HTR-8/SVneo (cell line): Measurements from ENCODE around the gene SLC47A2.
A peak's percentile ranks its signal among the peaks of the same experiment; 100 is the strongest.
"Not testable (repeated sequence)": the region's sequence is repeated elsewhere in the genome, so short reads cannot be mapped to it uniquely, and the experiment has no call there.

ENCODE experiments used
- DNase-seq: peaks from one replicate; pipeline ENCODE4 v3.0.0; 2011; ENCODE audit warnings: low spot score, mixed read lengths; ENCODE audit not compliant: insufficient read length
- FAIRE-seq: peaks from 2 replicates; lab custom pipeline; 2011; peaks lifted over from hg19 to GRCh38; lab: Jason Lieb, UNC

SLC47A2 gene

DNA sequence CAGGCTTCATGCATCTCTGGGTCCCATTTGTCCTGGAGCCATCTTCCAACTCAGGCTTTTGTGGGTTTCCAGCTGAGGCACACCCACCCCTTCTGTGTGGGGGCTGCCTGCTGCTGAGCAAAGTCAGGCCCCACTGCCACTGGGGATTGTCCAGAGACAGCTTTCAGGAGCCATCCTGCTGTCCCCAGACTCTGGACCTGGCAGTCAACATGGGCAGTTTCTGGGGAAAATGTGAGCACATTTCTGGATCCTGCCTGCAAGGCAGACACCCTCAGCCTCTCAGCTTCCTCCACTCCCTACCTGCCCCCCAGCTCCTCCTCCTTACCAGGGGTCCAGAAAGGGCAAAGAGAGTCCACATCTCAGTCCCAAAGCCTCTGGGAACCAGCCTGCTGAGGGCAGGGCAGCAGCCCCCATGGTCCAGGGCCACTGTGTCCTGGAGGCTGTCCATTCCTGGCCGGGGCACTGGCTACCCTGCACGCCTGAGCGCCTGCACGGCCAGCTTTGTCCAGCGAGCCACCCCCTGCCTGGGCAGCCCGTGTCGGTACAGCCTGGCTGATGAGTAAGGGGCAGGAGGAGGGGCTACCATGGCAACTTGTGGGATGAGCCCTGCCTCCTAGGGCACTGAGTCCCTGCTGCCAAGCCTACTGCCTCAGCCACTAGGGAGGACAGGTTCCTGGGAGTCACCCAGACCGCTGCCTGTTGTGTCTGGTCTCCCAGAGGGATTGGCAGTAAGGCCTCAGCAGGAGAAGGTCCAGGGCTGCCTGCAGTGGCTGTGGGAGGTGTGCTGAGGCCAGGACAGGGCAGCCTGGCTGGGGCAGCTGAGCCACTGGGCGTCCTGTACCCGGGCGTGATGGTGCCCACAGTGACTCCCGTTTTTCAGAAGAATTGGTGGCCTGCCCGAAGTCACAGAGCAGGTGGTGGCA lies at the start of gene SLC47A2:
Gene SLC47A2, minus strand, starts transcription at position 477 of the 923 bp plus-strand sequence. Its CDS starts 29 bp downstream, at position 448.
- no peak for DNase-seq
- peak; percentile 46 for FAIRE-seq

DNA sequence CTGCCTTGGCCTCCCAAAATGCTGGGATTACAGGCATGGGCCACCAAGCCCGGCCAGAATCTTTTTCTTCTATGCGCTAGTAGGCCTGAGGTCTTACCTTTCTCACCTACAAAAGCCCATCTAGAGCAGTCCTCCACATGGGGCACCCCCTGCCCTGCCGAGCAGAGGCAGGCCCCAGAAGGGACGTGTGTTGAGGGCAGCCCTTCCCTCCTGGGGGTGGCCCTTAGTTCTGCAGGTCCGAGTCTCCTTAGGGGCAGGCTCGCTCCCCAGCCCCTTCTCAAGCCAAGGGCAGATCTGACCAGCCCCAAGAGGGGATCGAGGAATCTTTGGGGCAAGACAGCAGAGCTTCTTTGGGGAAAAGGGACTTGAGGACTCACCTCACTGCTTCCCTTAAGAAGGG lies 49.6 kb upstream of the SLC47A2 start:
- no peak for FAIRE-seq
- DNase-seq, result no peak

DNA sequence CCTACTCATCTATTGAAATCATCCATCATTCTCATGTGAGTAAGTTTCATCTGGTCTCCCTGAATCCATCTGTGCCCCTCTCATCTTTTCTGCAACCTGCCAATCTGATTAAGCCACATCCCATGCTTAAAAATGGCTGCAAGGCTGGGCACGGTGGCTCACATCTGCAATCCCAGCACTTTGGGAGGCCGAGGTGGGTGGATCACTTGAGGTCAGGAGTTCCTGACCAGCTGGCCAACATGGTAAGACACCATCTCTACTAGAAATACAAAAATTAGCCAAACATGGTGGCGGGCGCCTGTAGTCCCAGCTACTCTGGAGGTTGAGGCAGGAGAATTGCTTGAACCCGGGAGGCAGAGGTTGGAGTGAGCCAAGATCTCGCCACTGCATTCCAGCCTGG lies 47.6 kb upstream of the SLC47A2 start:
- DNase-seq, FAIRE-seq: not testable (repeated sequence)

- DNase-seq (no peak), FAIRE-seq (no peak)
Observed at GRCh38 chr17:19763416-19763815, 47.0 kb upstream of the SLC47A2 start.

- FAIRE-seq, result peak; percentile 96
Observed at GRCh38 chr17:19762515-19762961, 46.2 kb upstream of the SLC47A2 start.

GRCh38 chr17:19760746-19761145 lies 44.4 kb upstream of the SLC47A2 start:
- DNase-seq, result no peak
- no peak for FAIRE-seq

More at GRCh38 chr17:19762515-19762961, 46.2 kb upstream of the SLC47A2 start:
- DNase-seq, result peak; percentile 97

GRCh38 chr17:19759568-19760549 lies 43.5 kb upstream of the SLC47A2 start:
- no peak for DNase-seq
- peak; percentile 77 for FAIRE-seq

GRCh38 chr17:19757536-19758180 lies 41.3 kb upstream of the SLC47A2 start:
- no peak for FAIRE-seq

GRCh38 chr17:19756546-19756945 lies 40.2 kb upstream of the SLC47A2 start:
- no peak for FAIRE-seq
- no peak for DNase-seq

More at GRCh38 chr17:19757536-19758180, 41.3 kb upstream of the SLC47A2 start:
- DNase-seq, result no peak

GRCh38 chr17:19755821-19756510 lies 39.6 kb upstream of the SLC47A2 start:
- DNase-seq, result no peak
- peak; percentile 13 for FAIRE-seq

DNA sequence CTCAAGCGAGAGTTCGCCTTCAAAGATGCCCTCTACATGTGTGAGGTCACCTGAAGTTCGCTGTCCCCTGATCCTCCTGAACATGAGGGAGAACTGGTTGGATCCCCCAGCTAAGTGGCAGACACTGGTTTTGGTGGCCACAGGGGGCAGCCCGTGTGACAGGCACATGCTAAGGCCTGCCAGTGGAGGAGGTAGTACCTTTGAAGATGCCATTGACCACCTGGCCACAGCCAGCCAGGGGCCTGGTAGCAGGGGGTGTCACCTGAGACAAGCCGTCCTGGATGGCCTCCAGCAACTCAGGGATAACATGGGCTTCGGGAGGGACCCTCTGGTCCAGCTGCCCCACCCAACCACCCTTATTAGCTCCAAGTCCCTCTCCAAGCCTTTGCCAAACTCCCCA lies 39.0 kb upstream of the SLC47A2 start:
- FAIRE-seq (peak; percentile 71), DNase-seq (no peak)

- DNase-seq (no peak), FAIRE-seq (no peak)
Observed at GRCh38 chr17:19753661-19754463, 37.5 kb upstream of the SLC47A2 start.

GRCh38 chr17:19753051-19753509 lies 36.7 kb upstream of the SLC47A2 start:
- FAIRE-seq, result peak; percentile 99
- peak; percentile 98 for DNase-seq

DNA sequence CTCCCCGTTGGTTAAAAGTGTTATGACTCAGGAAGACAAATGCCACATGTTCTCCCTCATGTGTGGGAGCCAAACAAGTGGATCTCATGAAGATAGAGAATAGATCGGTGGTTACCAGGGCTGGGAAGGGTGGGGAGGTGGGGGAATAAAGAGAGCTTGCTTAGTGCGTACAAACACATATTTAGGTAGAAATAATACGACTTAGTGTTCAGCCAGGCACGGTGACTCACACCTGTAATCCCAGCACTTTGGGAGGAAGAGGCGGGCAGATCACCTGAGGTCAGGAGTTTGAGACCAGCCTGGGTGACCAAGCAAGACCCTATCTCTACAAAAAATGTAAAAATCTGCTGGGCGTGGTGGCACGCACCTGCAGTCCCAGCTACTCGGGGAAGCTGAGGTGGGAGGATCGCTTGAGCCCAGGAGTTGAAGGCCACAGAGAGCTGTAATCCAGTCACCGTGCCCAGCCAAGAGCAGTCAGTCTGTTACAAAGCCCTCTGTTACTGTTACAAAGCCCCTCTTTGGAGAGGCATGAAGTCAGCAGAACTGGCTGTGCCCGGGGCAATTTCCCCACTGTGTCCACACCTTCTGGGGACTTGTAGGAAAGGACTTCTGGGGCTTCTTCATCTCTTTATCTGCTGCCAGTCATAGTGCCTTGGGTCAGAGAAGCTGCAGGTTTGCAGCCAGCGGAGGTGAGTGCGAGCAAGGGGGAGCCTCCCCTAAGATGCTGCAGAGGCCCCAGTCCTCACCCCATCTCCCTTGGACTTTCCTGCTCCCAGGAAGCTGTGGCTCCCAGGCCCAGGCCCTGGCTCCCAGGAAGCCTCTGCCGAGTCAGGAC lies 36.0 kb upstream of the SLC47A2 start:
- FAIRE-seq, result no peak
- no peak for DNase-seq

- no peak for DNase-seq
- FAIRE-seq, result peak; percentile 71
Observed at GRCh38 chr17:19750835-19751234, 34.5 kb upstream of the SLC47A2 start.

DNA sequence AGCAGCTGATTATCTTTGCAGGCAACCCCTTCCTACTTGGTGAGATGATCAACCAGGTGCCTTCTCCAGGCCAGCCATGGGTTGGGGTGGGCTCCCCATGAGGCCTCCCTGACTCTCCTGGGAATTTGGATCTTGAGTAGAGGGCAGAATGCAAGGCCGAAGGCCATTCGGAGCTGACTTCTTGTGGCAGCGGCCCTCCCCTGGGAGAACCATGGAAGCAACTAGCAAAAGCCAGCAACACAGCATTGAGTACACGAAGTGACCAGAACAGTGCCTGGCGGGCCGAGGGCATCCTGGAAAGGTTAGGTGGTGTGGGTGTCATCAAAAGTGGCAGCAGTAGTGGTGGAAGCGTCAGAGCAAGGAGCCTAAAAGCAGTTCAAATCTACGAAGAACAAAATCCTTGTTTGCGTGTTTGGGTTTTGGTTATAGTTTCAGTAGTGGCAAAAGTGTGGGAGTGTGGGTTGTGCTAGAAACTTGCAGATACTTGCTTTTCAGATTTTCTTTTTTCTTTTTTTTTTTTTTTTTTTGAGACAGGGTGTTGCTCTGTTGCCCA lies 33.7 kb upstream of the SLC47A2 start:
- FAIRE-seq, result peak; percentile 49
- no peak for DNase-seq

- DNase-seq, result no peak
- FAIRE-seq, result no peak
Observed at GRCh38 chr17:19748807-19749193, 32.4 kb upstream of the SLC47A2 start.
